Suppressor macrophage treated with lipopolysaccharide for 4 hours (primary cell): ENCODE results near the gene USP15.
A peak's percentile ranks its signal among the peaks of the same experiment; 100 is the strongest.

Experiments
- DNase-seq: peaks from one replicate; pipeline ENCODE4 v3.0.0-alpha.2; 2020

The USP15 gene

GRCh38 chr12:62258941-62259630, 1.1 kb upstream of the USP15 start:
- no peak for DNase-seq

DNA sequence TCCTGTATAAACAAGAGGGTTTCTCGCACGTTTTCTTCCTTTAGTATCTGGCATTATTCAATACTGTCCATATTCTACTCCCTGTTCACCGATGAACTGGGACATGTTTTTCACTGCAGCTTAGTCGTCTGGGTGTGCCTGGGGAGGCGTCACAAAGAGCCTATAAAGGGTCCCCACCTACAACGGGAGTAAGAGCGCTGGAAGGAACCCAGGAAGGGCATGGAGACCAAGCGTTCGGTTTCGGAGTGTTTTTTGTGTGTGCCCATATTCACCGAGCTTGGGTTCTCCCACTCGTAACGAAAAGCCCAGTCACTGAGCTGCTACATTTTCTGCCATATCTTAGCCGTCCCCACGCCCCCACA, 592 bp upstream of the USP15 start:
- DNase-seq, result no peak

DNA sequence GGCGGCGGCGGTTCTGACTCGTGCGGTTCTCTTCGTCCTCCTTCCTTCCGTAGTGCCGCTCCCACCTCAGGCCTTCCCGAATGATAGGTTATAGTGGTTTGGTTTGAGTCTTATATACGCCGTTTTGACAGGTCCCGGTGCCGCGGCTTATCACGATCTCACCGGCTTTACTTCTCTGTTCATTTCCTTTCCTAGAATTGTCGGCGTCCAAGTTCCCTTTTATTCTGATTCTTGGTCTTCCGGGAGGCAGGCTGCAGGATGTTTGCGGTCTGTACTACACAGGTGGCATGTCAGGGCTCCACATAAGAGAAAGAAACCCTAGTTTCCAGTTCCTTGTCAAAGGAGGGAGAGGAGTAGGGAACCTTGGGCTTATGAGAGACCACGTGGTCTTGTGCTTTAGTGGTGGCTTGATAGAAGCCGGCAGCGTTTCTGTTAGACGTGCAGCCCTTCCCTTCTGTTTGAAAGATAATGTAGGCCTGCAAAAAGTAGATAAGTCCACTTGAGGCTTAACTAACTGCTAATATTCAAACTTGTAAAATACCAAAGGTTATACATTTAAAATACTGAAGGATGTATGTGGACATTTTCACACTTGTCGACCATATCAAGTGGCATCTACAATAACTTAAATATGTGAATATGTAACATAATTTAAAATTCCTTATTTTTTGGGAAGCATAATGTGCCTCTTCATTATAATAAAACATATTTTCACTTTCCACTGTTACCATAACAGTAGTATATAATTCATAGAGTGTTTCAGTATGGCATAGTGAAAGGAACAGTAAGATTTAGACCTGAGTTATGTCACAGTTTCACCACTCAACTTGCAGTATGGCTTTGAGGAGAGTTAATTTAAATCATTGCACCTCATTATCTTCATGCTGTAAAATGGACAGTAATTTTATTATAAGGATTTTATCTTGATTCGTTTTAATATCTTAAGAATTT, 804 bp downstream of the USP15 start:
- peak; percentile 72 for DNase-seq

- DNase-seq, result no peak
Measured at GRCh38 chr12:62261876-62262517, 1.8 kb downstream of the USP15 start.

- DNase-seq, result no peak
Measured at GRCh38 chr12:62263232-62263631, 3.0 kb downstream of the USP15 start.

DNA sequence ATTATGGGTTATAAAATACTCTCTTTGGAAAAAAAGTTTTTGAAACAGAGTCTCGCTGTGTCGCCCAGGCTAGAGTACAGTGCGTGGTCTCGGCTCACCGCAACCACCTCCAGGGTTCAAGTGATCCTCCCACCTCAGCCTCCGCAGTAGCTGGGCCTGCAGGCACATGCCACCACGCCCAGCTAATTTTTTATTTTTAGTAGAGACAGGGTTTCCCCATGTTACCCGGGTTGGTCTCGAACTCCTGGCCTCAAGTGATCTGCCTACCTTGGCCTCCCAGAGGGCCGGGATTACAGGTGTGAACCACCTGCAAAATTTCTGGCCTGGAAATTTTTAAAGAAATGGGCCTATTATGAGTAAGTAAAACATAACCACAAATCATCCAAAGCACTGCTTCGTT, 3.8 kb downstream of the USP15 start:
- no peak for DNase-seq

GRCh38 chr12:62264706-62265105, 4.5 kb downstream of the USP15 start:
- peak; percentile 81 for DNase-seq

GRCh38 chr12:62265511-62265910, 5.3 kb downstream of the USP15 start:
- no peak for DNase-seq

GRCh38 chr12:62267026-62267425, 6.8 kb downstream of the USP15 start:
- DNase-seq, result no peak

DNA sequence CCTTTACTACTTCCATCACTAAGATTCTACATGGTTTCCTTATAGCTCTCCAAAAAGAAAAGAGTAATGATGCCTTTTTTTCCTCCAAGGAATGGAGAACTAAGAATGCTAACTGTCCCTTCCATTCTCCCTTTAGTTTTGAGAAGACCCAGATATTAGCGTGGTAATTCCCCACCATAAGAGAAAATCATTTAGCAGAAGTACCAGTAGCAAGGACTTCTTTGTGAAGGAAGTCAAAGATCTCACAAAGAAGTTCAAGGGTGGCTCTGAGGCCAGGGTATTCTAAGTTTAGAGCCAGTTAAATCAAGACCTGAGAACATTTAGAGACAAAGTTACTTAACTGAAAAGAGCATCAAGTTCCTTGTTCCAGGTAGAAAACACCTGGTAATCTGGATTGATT, 7.3 kb downstream of the USP15 start:
- DNase-seq, result peak; percentile 58

GRCh38 chr12:62268956-62269355, 8.8 kb downstream of the USP15 start:
- peak; percentile 72 for DNase-seq

DNA sequence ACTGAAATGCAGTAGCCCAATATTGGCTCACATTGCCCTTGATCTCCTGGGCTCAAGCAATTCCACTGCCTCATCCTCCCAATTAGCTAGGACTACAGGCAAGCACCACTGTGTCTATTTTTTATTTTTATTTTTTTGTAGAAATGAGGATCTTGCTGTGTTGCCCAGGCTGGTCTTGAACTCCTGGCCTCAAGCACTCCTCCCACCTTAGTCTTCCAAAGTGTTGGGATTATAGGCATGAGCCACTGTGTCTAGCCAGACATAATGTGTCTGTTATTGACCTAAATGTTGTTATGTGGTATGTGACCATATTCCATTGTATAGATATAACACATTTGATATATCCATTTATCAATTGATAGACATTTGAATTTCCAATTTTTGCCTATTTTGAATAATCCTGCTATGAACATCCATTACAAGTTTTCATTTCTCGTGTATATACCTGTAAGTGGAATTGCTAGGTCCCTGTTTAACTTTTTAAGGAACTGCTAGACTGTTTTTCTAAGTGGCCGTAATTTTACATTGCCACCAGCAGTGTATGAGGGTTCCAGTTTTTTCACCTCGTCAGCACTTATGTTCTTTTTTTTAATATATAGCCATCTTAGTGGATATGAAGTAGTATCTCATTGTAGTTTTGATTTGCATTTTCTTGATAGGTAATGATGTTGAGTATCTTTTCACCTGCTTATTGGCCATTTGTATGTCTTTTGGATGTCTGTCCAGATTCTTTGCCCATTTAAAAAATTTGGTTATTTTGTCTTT, 9.4 kb downstream of the USP15 start:
- no peak for DNase-seq

DNA sequence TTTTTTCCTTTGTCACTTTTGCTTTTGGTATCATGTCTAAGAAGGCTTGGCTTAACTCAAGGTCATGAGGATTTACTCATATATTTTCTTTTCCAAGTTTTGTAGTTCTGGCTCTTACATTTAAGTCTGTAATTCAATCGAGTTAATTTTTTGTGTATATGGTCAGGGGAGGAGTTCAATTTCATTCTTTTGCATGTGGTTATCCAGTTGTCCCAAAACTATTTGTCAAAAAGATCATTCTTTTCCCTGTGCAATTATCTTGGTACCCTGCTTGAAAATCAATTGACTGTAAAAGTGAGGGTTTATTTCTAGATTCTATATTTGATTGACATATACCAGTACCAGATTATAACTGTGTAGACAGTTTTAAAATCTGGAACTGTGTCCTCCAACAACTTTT, 10.2 kb downstream of the USP15 start:
- DNase-seq, result peak; percentile 53

GRCh38 chr12:62270872-62271271, 10.7 kb downstream of the USP15 start:
- no peak for DNase-seq

DNA sequence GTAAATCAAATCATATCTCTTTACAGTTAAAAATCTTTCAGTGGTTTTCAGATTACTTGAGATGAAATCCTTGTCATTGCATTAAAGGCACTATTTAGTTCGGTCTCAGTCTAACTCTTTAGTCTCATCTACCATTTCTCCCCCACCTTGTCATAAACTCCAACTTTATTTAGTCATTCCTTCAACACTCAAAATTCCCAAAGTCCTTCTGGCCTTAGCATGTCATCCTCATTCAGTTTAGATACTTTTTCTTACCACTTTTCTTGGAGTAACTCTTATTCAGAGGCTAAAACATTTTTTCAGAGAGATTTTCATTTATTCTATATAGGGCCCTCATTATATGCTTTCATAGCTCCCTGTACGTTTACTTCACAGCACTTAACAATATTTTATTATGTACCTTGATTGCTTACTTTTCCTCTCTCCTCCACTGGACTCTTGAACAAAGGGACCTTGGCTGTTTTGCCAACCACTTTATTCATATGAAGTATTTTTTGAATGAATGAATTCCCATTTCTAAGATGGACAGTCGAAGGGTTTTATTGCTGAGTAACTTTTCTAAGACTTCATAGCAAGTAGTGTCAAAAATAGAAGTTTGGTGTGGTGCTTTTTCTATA, 12.8 kb downstream of the USP15 start:
- no peak for DNase-seq

GRCh38 chr12:62273724-62274380, 13.6 kb downstream of the USP15 start:
- no peak for DNase-seq

DNA sequence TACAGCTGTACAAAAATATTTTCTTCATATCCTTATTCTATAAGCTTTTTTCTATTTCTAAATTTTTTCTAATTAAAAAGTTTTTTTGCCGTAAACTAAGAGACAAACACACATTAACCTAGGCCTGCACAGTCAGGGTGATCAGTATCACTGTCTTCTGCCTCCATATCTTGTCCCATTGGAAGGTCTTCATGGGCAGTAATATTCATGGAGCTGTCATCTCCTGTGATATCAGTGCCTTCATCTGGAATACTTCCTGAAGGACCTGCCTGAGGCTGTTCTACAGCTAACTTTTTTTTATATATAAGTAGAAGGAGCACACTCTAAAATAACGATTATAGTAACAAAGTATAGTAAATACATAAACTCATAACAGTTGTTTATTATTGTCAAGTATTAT, 17.8 kb downstream of the USP15 start:
- DNase-seq, result no peak

DNA sequence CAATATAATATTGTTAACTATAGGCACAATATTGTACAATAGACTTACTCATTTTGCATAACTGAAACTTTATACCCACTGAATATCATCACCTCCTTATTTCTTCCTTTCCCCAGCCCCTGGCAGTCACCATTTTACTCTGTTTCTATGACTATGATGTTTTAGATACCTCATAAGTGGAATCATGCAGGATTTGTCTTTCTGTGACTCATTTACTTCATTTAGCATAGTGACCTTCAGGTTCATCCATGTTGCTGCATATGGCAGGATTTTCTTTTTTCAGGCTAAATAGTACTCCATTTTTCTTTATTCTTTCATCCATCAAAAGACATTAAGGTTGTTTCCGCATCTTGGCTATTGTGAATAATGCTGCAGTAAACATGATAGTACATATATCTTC, 18.9 kb downstream of the USP15 start:
- DNase-seq, result peak; percentile 14

DNA sequence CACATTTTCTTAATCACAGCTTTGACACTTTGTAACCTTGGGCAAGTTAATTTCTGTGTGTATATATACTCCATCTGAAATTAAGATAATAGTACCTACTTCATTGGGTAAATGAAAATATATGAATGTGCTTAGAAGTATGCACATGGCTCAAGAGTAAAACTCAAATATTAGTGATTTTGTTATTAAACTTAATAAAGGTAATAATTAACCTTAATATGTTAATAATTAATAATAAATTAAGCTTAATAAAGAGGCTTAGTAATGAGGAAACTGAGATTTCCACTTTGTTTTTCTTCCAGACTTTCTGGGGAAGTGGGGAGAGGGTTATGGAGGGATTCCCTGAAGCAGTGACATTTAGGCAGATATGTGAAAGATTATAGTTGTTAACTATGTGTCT, 19.8 kb downstream of the USP15 start:
- DNase-seq, result no peak

- no peak for DNase-seq
Measured at GRCh38 chr12:62282057-62282774, 22.0 kb downstream of the USP15 start.

GRCh38 chr12:62284749-62285148, 24.5 kb downstream of the USP15 start:
- DNase-seq, result no peak
